CD14-positive monocyte (primary cell): ENCODE data around the gene LOXHD1. TPM values are rescaled to one million over a fixed set of nuclear protein-coding genes. Genes with fewer than 3 reads are reported as not detected.

Source experiments
- DNase-seq, 3 donors: peaks; one replicate each; pipeline ENCODE4 v3.0.0-alpha.2; 2011 to 2022
- H2AFZ ChIP-seq: 2 replicates; pipeline ENCODE4 v1.6.0; 2012; ENCODE audit warnings: mild to moderate bottlenecking, low read depth, low read length, inconsistent platforms; ENCODE audit not compliant: insufficient read depth, poor library complexity, severe bottlenecking
- H3K27ac ChIP-seq, 2 donors: 1 replicate in 1 of 2; 2 replicates in 1 of 2; pipeline ENCODE4 v1.5.1; 2012 to 2013; ENCODE audit warnings: low read length in 2 of 2, control low read depth in 1 of 2, inconsistent platforms in 1 of 2, low read depth in 1 of 2, mild to moderate bottlenecking in 1 of 2
- H3K27me3 ChIP-seq, 2 donors: one replicate each; pipeline versions ENCODE4 v1.6.0 to v1.6.1; 2011 to 2013; ENCODE audit warnings: low read length in 2 of 2; ENCODE audit not compliant: control insufficient read depth in 2 of 2, insufficient read depth in 2 of 2
- H3K36me3 ChIP-seq, 2 donors: replicated peaks in 1 of 2; 1 replicate in 1 of 2; 2 replicates in 1 of 2; pipeline versions ENCODE4 v1.5.1 to v1.6.1; 2012 to 2013; ENCODE audit warnings: low read length in 2 of 2, control low read depth in 1 of 2, inconsistent platforms in 1 of 2, mild to moderate bottlenecking in 1 of 2; ENCODE audit not compliant: insufficient read depth in 2 of 2, control insufficient read depth in 1 of 2
- H3K4me1 ChIP-seq, 2 donors: 1 replicate in 1 of 2; 2 replicates in 1 of 2; pipeline versions ENCODE4 v1.5.1 to v1.6.1; 2012 to 2013; ENCODE audit warnings: low read length in 2 of 2, control low read depth in 1 of 2, inconsistent platforms in 1 of 2, mild to moderate bottlenecking in 1 of 2, moderate library complexity in 1 of 2; ENCODE audit not compliant: insufficient read depth in 2 of 2, control insufficient read depth in 1 of 2
- H3K4me2 ChIP-seq: replicated peaks from 2 replicates; pipeline ENCODE3; 2012; ENCODE audit warnings: low read length, moderate library complexity, mild to moderate bottlenecking; ENCODE audit not compliant: poor library complexity, severe bottlenecking; ENCODE audit errors: extremely low read depth
- H3K4me3 ChIP-seq, 3 experiments: fragments of 200-600 bp in 1 of 3; sonication (generic) in 1 of 3; replicated peaks in 1 of 3; 1 replicate in 2 of 3; 2 replicates in 1 of 3; pipeline ENCODE4 v1.5.1; 2011 to 2013; ENCODE audit warnings: low read length in 3 of 3, mild to moderate bottlenecking in 3 of 3, control low read depth in 2 of 3, low read depth in 2 of 3, inconsistent platforms in 1 of 3, moderate library complexity in 1 of 3
- H3K79me2 ChIP-seq: 2 replicates; pipeline ENCODE4 v1.6.0; 2012; ENCODE audit warnings: mild to moderate bottlenecking, control low read depth, inconsistent platforms, low read length, moderate library complexity; ENCODE audit not compliant: insufficient read depth
- H3K9ac ChIP-seq: 2 replicates; pipeline ENCODE4 v1.6.0; 2017; ENCODE audit warnings: low read length, mild to moderate bottlenecking; ENCODE audit not compliant: insufficient read depth, poor library complexity, severe bottlenecking
- H3K9me3 ChIP-seq, 2 donors: replicated peaks in 1 of 2; 1 replicate in 1 of 2; 2 replicates in 1 of 2; pipeline versions ENCODE4 v1.5.1 to v1.6.1; 2012 to 2013; ENCODE audit warnings: low read length in 2 of 2, control low read depth in 1 of 2; ENCODE audit not compliant: control insufficient read depth in 1 of 2, insufficient read depth in 1 of 2
- H4K20me1 ChIP-seq: 2 replicates; pipeline ENCODE4 v1.6.0; 2012; ENCODE audit warnings: mild to moderate bottlenecking, low read length, control low read depth, moderate library complexity; ENCODE audit not compliant: insufficient read depth
- H3K27ac Mint-ChIP-seq, 7 donors: one replicate each; pipeline ENCODE4 v1.8.0; 2020; ENCODE audit warnings: mild to moderate bottlenecking in 7 of 7, mixed read lengths in 7 of 7, moderate library complexity in 6 of 7, inconsistent platforms in 2 of 7
- H3K27me3 Mint-ChIP-seq, 3 donors: one replicate each; pipeline ENCODE4 v1.8.0; 2021 to 2022; ENCODE audit warnings: low read depth in 3 of 3, mild to moderate bottlenecking in 3 of 3, mixed read lengths in 3 of 3, moderate library complexity in 3 of 3, inconsistent platforms in 1 of 3
- H3K36me3 Mint-ChIP-seq, 2 donors: one replicate each; pipeline ENCODE4 v1.8.0; 2020; ENCODE audit warnings: mixed read lengths in 2 of 2, inconsistent platforms in 1 of 2, mild to moderate bottlenecking in 1 of 2
- H3K4me1 Mint-ChIP-seq: one replicate; pipeline ENCODE4 v1.8.0; 2020; ENCODE audit warnings: mild to moderate bottlenecking, mixed read lengths
- H3K4me3 Mint-ChIP-seq, 2 donors: one replicate each; pipeline ENCODE4 v1.8.0; 2020; ENCODE audit warnings: mild to moderate bottlenecking in 2 of 2, mixed read lengths in 2 of 2, moderate library complexity in 1 of 2
- H3K9me3 Mint-ChIP-seq, 7 donors: one replicate each; pipeline ENCODE4 v1.8.0; 2020 to 2022; ENCODE audit warnings: mixed read lengths in 7 of 7, mild to moderate bottlenecking in 6 of 7, moderate library complexity in 6 of 7, inconsistent platforms in 2 of 7
- CTCF ChIP-seq: fragments of 200-600 bp; IDR thresholded peaks from one replicate; pipeline ENCODE4 v1.8.0; 2022; ENCODE audit warnings: antibody characterized with exemption, mild to moderate bottlenecking
- WGBS: methylation state at CpG from one replicate; pipeline ENCODE4 v1.1.5; 2013; ENCODE audit warnings: missing lambda C conversion rate; ENCODE audit not compliant: insufficient coverage; 5-methylcytosine and 5-hydroxymethylcytosine counted together
- intact Hi-C, 2 donors: fragments of 100-400 bp; cut with micrococcal nuclease; formaldehyde crosslinking; loops; one replicate each; pipeline versions ENCODE4 v1.15.0 to v1.15.1; 2023
- polyA plus RNA-seq, 3 donors: library from polyadenylated mRNA; depleted of rRNA in 1 of 3; unstranded in 2 of 3; stranded (reverse) in 1 of 3; fragments of 300-500 nt in 2 of 3; fragments of >200 nt in 1 of 3; fragmentation: Illumina TruSeq in 2 of 3; gene quantifications; 1 replicate in 2 of 3; 2 replicates in 1 of 3; pipeline ENCODE4 v1.2.3, GENCODE V29; 2012 to 2021

The LOXHD1 gene
- polyA plus RNA-seq, 3 donors = 0.33 to 10.9 (median 0.61) TPM

- Mint-ChIP-seq H3K4me3 (no peak overlapping the region), H3K27me3 (peaks cover 0 to 2% (median 0%) of the 10 kb centered on the region in 3 donors), H3K27ac (no peak overlapping the region), H3K36me3 (peaks cover 0 to 61% of the 10 kb centered on the region in 2 donors), H3K4me1 (no peaks in the 10 kb centered on the region), H3K9me3 (peaks cover 0 to 2% (median 0%) of the 10 kb centered on the region in 7 donors)
- DNase-seq = no peak
- no peaks in the 10 kb centered on the region for H4K20me1 ChIP-seq
- H3K9ac ChIP-seq = no peak overlapping the region
- no peak for TF ChIP-seq CTCF
- H3K9me3 ChIP-seq = no peaks in the 10 kb centered on the region
- 100% methylated on average over 2 of the region's 3 CpGs for WGBS
- intact Hi-C loops = no loop called here
- no peaks in the 10 kb centered on the region for H3K79me2 ChIP-seq
- no peaks in the 10 kb centered on the region for H3K4me1 ChIP-seq
- H2AFZ ChIP-seq = no peak overlapping the region
- peaks cover 78 to 99% of the 10 kb centered on the region in 2 donors for H3K36me3 ChIP-seq
- H3K4me3 ChIP-seq = no peak overlapping the region
- H3K27ac ChIP-seq = no peak overlapping the region
- no peaks in the 10 kb centered on the region for H3K27me3 ChIP-seq
- H3K4me2 ChIP-seq = no peak overlapping the region
Observed at GRCh38 chr18:46528037-46528436, 129.0 kb downstream of the LOXHD1 start.

DNA sequence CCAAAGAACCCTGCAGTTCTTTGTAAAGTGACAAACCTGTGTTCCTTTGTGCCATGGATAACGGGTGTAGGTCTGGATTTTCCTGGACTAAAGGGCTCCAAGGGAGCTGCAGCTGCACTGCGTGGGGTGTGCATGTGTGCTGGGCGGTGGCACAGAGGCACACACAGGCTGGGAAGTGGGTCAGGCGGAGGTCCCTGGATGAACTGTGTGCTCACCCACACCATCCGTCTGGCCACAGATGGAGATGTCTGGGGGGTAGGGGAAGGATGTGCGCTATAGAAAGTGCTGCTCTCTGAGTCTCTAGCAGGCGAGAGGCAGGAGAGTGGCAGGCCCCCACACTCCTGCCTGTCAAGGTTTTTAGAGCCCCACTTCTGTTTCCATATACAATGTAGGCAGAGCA, 137.2 kb downstream of the LOXHD1 start:
- Histone ChIP-seq H3K27ac (no peak overlapping the region), H4K20me1 (no peaks in the 10 kb centered on the region), H3K79me2 (no peaks in the 10 kb centered on the region), H2AFZ (no peak overlapping the region), H3K36me3 (peaks cover 42 to 79% of the 10 kb centered on the region in 2 donors), H3K4me2 (no peak overlapping the region), H3K9ac (no peak overlapping the region), H3K4me3 (no peak overlapping the region), H3K4me1 (no peaks in the 10 kb centered on the region), H3K27me3 (no peaks in the 10 kb centered on the region), H3K9me3 (no peaks in the 10 kb centered on the region)
- intact Hi-C loops = no loop called here
- TF ChIP-seq CTCF = no peak
- no peaks in the 10 kb centered on the region for H3K4me1 Mint-ChIP-seq
- DNase-seq = no peak
- 85% methylated on average over 3 of the region's 7 CpGs for WGBS
- peaks cover 0 to 37% of the 10 kb centered on the region in 2 donors for H3K36me3 Mint-ChIP-seq
- peaks cover 0 to 2% (median 0%) of the 10 kb centered on the region in 7 donors for H3K9me3 Mint-ChIP-seq
- no peak overlapping the region for H3K4me3 Mint-ChIP-seq
- H3K27ac Mint-ChIP-seq = no peak overlapping the region
- peaks cover 0 to 3% (median 0%) of the 10 kb centered on the region in 3 donors for H3K27me3 Mint-ChIP-seq
